Measurements from ENCODE around the gene NWD2.

Gene NWD2

GRCh38 chr4:37423310-37423709, 178.8 kb downstream of the NWD2 start:
- TF ChIP-seq CTCF (IDR thresholded peaks at IDR 0.05; ENCODE audit: insufficient read depth, low read depth, low read length, missing control alignments): no peak
- DNase-seq (ENCODE audit: low read depth): no peak
- no peak overlapping the region for H3K4me3 ChIP-seq (ENCODE audit: low read length)

GRCh38 chr4:37424753-37425152, 180.2 kb downstream of the NWD2 start:
- TF ChIP-seq CTCF (IDR thresholded peaks at IDR 0.05; ENCODE audit: insufficient read depth, low read depth, low read length, missing control alignments): no peak
- no peak overlapping the region for H3K4me3 ChIP-seq (ENCODE audit: low read length)
- DNase-seq (ENCODE audit: low read depth): no peak

- DNase-seq (ENCODE audit: low read depth): no peak
- no peak overlapping the region for H3K4me3 ChIP-seq (ENCODE audit: low read length)
- TF ChIP-seq CTCF (IDR thresholded peaks at IDR 0.05; ENCODE audit: insufficient read depth, low read depth, low read length, missing control alignments): no peak
Observed at GRCh38 chr4:37425857-37426256, 181.3 kb downstream of the NWD2 start.

GRCh38 chr4:37427193-37427592, 182.7 kb downstream of the NWD2 start:
- no peak for TF ChIP-seq CTCF (IDR thresholded peaks at IDR 0.05; ENCODE audit: insufficient read depth, low read depth, low read length, missing control alignments)
- no peak for DNase-seq (ENCODE audit: low read depth)
- H3K4me3 ChIP-seq (ENCODE audit: low read length): no peak overlapping the region

- DNase-seq (ENCODE audit: low read depth): no peak
- no peak overlapping the region for H3K4me3 ChIP-seq (ENCODE audit: low read length)
- TF ChIP-seq CTCF (IDR thresholded peaks at IDR 0.05; ENCODE audit: insufficient read depth, low read depth, low read length, missing control alignments): no peak
Observed at GRCh38 chr4:37429906-37430305, 185.4 kb downstream of the NWD2 start.

- no peak overlapping the region for H3K4me3 ChIP-seq (ENCODE audit: low read length)
- TF ChIP-seq CTCF (IDR thresholded peaks at IDR 0.05; ENCODE audit: insufficient read depth, low read depth, low read length, missing control alignments): no peak
- no peak for DNase-seq (ENCODE audit: low read depth)
Observed at GRCh38 chr4:37430718-37431416, 186.3 kb downstream of the NWD2 start.

GRCh38 chr4:37431417-37431743, 186.8 kb downstream of the NWD2 start:
- no peak for TF ChIP-seq CTCF (IDR thresholded peaks at IDR 0.05; ENCODE audit: insufficient read depth, low read depth, low read length, missing control alignments)
- no peak for DNase-seq (ENCODE audit: low read depth)
- no peak overlapping the region for H3K4me3 ChIP-seq (ENCODE audit: low read length)
